ENCODE measurements around the gene TCERG1L.

DNA sequence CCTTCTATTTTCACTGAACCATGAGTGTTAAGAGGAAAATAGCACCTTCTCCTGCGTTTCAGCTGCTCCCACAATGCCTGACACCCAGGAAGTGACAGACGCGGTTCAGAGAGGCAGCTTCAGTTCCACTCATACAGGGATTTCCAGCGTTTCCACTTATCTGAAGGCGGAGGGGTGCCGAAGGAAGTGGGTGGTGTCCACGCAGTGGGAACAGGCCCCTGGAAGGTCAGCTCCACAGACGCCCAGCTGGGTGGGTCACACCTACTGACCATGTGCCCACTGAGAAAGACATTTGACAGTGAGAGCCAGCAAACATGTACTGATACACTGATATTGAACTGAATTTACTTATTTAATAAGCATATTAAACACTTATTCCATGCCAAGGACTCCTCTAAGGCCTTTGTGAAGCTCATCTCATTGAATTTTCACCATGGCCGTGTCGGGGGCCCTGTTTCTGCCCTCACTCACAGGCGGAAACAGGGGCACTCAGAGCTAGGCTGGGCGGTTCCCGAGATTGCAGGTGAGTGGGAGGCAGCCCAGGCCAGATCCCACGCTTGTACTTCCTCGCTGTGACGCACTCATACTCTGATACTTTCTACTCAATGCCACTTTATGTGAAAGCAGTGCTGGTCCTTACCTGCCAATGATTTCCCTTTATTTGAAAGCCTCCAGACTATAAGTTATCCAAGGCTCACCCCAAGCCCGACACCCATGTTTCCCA, 96.8 kb downstream of the TCERG1L start:
- TF ChIP-seq POLR2A (IDR thresholded peaks at IDR 0.05; ENCODE audit: low read depth, low read length) (no peak), POLR2AphosphoS5 (IDR thresholded peaks at IDR 0.05; ENCODE audit: low read depth, low read length) (no peak), TAF1 (IDR thresholded peaks at IDR 0.05; ENCODE audit: borderline replicate concordance, low read depth, low read length) (no peak)
